ENCODE measurements around the gene L3HYPDH.

GRCh38 chr14:59465316-59466135 lies 18.7 kb downstream of the L3HYPDH start, which contains the start of gene GPR135:
- no peak for TF ChIP-seq RAD21 (IDR thresholded peaks at IDR 0.05; ENCODE audit: low read depth)
- TF ChIP-seq USF1 (IDR thresholded peaks at IDR 0.05), result no peak
